ENCODE data around the gene RAB11FIP4.

Gene RAB11FIP4

GRCh38 chr17:31489295-31490018 lies 98.0 kb downstream of the RAB11FIP4 start:
- no peak for DNase-seq

- DNase-seq: no peak
These were observed 98.7 kb downstream of the RAB11FIP4 start for GRCh38 chr17:31490019-31490650.

- DNase-seq: no peak
These were observed 99.3 kb downstream of the RAB11FIP4 start for GRCh38 chr17:31490671-31491375.

GRCh38 chr17:31491376-31492131 lies 100.1 kb downstream of the RAB11FIP4 start:
- DNase-seq: no peak

GRCh38 chr17:31492206-31492605 lies 100.7 kb downstream of the RAB11FIP4 start:
- no peak for DNase-seq

GRCh38 chr17:31492880-31493655 lies 101.6 kb downstream of the RAB11FIP4 start:
- no peak for DNase-seq

- DNase-seq: no peak
These were observed 102.2 kb downstream of the RAB11FIP4 start for GRCh38 chr17:31493656-31494155.

GRCh38 chr17:31494259-31495021 lies 103.0 kb downstream of the RAB11FIP4 start:
- peak; percentile 69 for DNase-seq

GRCh38 chr17:31495022-31495885 lies 103.8 kb downstream of the RAB11FIP4 start:
- no peak for DNase-seq

- DNase-seq: no peak
These were observed 104.6 kb downstream of the RAB11FIP4 start for GRCh38 chr17:31496097-31496496.

GRCh38 chr17:31496601-31497000 lies 105.1 kb downstream of the RAB11FIP4 start:
- DNase-seq: no peak

- DNase-seq: no peak
These were observed 106.0 kb downstream of the RAB11FIP4 start for GRCh38 chr17:31497431-31497830.

GRCh38 chr17:31497994-31498826 lies 106.7 kb downstream of the RAB11FIP4 start:
- no peak for DNase-seq

GRCh38 chr17:31499771-31500554 lies 108.5 kb downstream of the RAB11FIP4 start:
- no peak for DNase-seq

- DNase-seq: no peak
These were observed 115.0 kb downstream of the RAB11FIP4 start for GRCh38 chr17:31506517-31506916.

GRCh38 chr17:31508288-31509094 lies 117.0 kb downstream of the RAB11FIP4 start:
- peak; percentile 69 for DNase-seq

GRCh38 chr17:31509095-31509804 lies 117.8 kb downstream of the RAB11FIP4 start:
- DNase-seq: no peak

All from activated gamma-delta T cell treated with Interleukin-2 at 50 U/mL for 16 hours (primary cell).